ENCODE data around the gene HNRNPL.
"Not testable (repeated sequence)": the region's sequence is repeated elsewhere in the genome, so short reads cannot be mapped to it uniquely, and the experiment has no call there.

HNRNPL gene

GRCh38 chr19:38817081-38817480 lies 32.7 kb downstream of the HNRNPL start:
- TF ChIP-seq, protein P1, sequence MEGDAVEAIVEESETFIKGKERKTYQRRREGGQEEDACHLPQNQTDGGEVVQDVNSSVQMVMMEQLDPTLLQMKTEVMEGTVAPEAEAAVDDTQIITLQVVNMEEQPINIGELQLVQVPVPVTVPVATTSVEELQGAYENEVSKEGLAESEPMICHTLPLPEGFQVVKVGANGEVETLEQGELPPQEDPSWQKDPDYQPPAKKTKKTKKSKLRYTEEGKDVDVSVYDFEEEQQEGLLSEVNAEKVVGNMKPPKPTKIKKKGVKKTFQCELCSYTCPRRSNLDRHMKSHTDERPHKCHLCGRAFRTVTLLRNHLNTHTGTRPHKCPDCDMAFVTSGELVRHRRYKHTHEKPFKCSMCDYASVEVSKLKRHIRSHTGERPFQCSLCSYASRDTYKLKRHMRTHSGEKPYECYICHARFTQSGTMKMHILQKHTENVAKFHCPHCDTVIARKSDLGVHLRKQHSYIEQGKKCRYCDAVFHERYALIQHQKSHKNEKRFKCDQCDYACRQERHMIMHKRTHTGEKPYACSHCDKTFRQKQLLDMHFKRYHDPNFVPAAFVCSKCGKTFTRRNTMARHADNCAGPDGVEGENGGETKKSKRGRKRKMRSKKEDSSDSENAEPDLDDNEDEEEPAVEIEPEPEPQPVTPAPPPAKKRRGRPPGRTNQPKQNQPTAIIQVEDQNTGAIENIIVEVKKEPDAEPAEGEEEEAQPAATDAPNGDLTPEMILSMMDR (IDR thresholded peaks at IDR 0.05) = no peak

DNA sequence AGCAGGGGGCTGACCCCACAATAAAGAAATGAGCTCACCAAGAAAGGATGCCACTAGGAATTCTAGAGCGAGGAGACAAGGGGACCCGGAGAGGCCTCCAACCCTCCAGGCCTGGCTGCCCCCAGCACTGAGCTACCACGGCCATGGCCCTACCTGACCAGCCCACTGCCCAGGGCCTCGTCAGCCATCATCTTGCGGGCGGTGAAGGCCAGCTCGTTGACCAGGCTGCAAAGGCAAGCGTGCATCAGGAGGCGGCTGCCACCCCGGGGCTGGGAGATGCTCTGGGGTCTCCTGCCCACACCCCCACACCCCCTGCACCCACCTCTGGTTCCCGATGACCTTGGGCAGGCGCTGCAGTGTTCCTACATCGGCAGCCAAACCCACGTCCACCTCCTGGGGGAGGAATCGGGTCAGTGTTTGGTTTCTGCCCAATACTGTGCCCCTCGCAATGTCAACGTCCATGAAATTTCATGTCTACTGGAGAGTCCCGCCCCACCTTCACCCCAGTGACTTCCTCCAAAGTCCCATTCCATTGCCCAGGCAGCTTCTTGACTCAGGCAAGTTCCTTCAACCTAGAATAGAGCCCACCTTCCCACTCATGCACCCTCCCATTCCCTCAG lies 33.5 kb downstream of the HNRNPL start:
- Histone ChIP-seq H3K4me1 (no peaks in the 10 kb centered on the region), H3K79me2 (no peaks in the 10 kb centered on the region), H3K27me3 (ENCODE audit: control insufficient read depth, insufficient read depth, low read length) (no peaks in the 10 kb centered on the region), H3K9me3 (ENCODE audit: control insufficient read depth, low read length) (no peaks in the 10 kb centered on the region), H3K9ac (no peak overlapping the region), H3K4me2 (ENCODE audit: low read length) (no peak overlapping the region), H2AFZ (no peak overlapping the region), H3K4me3 (ENCODE audit: low read depth, low read length) (no peak overlapping the region), H3K36me3 (ENCODE audit: control insufficient read depth, insufficient read depth, low read length) (no peaks in the 10 kb centered on the region), H3K27ac (no peak overlapping the region)
- TF ChIP-seq, protein P1 (IDR thresholded peaks at IDR 0.05) = no peak

More at GRCh38 chr19:38817081-38817480, 32.7 kb downstream of the HNRNPL start:
- no peaks in the 10 kb centered on the region for H3K79me2 ChIP-seq
- H3K4me2 ChIP-seq (ENCODE audit: low read length) = no peak overlapping the region
- no peak overlapping the region for H3K9ac ChIP-seq
- H3K9me3 ChIP-seq (ENCODE audit: control insufficient read depth, low read length) = no peaks in the 10 kb centered on the region
- no peak overlapping the region for H3K4me3 ChIP-seq (ENCODE audit: low read depth, low read length)
- H3K36me3 ChIP-seq (ENCODE audit: control insufficient read depth, insufficient read depth, low read length) = no peaks in the 10 kb centered on the region
- H3K27me3 ChIP-seq (ENCODE audit: control insufficient read depth, insufficient read depth, low read length) = no peaks in the 10 kb centered on the region
- H2AFZ ChIP-seq = no peak overlapping the region
- H3K4me1 ChIP-seq = no peaks in the 10 kb centered on the region
- H3K27ac ChIP-seq = no peak overlapping the region

- no peaks in the 10 kb centered on the region for H3K9me3 ChIP-seq (ENCODE audit: control insufficient read depth, low read length)
- no peaks in the 10 kb centered on the region for H3K4me1 ChIP-seq
- no peak overlapping the region for H3K27ac ChIP-seq
- no peaks in the 10 kb centered on the region for H3K36me3 ChIP-seq (ENCODE audit: control insufficient read depth, insufficient read depth, low read length)
- TF ChIP-seq, protein P1 (IDR thresholded peaks at IDR 0.05) = no peak
- no peak overlapping the region for H3K9ac ChIP-seq
- no peak overlapping the region for H2AFZ ChIP-seq
- no peak overlapping the region for H3K4me2 ChIP-seq (ENCODE audit: low read length)
- no peaks in the 10 kb centered on the region for H3K79me2 ChIP-seq
- no peaks in the 10 kb centered on the region for H3K27me3 ChIP-seq (ENCODE audit: control insufficient read depth, insufficient read depth, low read length)
- H3K4me3 ChIP-seq (ENCODE audit: low read depth, low read length) = no peak overlapping the region
Observed at GRCh38 chr19:38815059-38816001, 34.5 kb downstream of the HNRNPL start.

DNA sequence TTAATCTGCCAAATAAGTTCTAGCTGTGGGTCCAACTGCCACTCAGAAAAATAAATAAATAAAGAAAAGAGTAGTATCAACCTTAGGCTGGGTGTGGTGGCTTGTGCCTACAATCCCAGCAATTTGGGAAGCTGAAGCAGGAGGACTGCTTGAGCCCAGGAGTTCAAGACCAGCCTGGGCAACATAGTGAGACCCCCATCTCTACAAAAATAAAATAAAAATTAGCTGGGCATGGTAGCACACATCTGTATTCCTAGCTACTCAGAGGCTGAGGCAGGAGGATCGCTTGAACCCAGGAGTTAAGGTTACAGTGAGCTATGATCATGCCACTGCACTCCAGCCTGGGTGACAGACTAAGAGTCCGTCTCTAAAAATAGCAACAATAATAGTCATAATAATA lies 35.9 kb downstream of the HNRNPL start:
- not testable (repeated sequence) for H3K9ac ChIP-seq

DNA sequence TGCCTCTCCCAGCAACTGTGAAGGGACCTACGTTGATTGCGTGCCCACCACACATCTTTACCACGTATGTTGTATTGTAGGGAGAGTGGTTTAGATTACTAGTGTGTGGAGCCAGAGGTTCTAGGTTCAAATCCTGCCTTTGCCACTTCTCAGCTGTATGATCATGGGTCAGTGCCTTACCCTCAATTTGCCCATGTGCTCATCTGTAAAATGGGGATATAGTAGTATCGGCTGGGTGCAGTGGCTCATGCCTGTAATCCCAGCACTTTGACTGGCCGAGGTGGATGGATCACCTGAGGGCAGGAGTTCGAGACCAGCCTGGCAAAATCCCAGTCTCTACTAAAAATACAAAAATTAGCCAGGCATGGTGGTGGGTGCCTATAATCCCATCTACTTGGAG lies 36.5 kb downstream of the HNRNPL start:
- H3K36me3 ChIP-seq (ENCODE audit: control insufficient read depth, insufficient read depth, low read length) = no peaks in the 10 kb centered on the region

More for the DNA sequence above, 35.9 kb downstream of the HNRNPL start:
- H3K27ac ChIP-seq; H3K4me2 ChIP-seq (ENCODE audit: low read length); H2AFZ ChIP-seq; H3K36me3 ChIP-seq (ENCODE audit: control insufficient read depth, insufficient read depth, low read length); H3K9me3 ChIP-seq (ENCODE audit: control insufficient read depth, low read length); H3K79me2 ChIP-seq; H3K27me3 ChIP-seq (ENCODE audit: control insufficient read depth, insufficient read depth, low read length); H3K4me1 ChIP-seq; H3K4me3 ChIP-seq (ENCODE audit: low read depth, low read length): not testable (repeated sequence)

More for the DNA sequence above, 36.5 kb downstream of the HNRNPL start:
- Histone ChIP-seq H3K9me3 (ENCODE audit: control insufficient read depth, low read length) (no peaks in the 10 kb centered on the region), H3K9ac (no peak overlapping the region), H3K4me2 (ENCODE audit: low read length) (no peak overlapping the region), H3K4me3 (ENCODE audit: low read depth, low read length) (no peak overlapping the region), H2AFZ (no peak overlapping the region), H3K4me1 (no peaks in the 10 kb centered on the region), H3K79me2 (no peaks in the 10 kb centered on the region), H3K27me3 (ENCODE audit: control insufficient read depth, insufficient read depth, low read length) (no peaks in the 10 kb centered on the region), H3K27ac (no peak overlapping the region)
- TF ChIP-seq, protein P1 (IDR thresholded peaks at IDR 0.05) = no peak
